Neural crest cell (in vitro differentiated cells): ENCODE measurements around the gene C7orf25. TPM values are rescaled to one million over a fixed set of nuclear protein-coding genes. Genes with fewer than 3 reads are reported as not detected.
A peak's percentile ranks its signal among the peaks of the same experiment; 100 is the strongest.

Experiments used
- DNase-seq: peaks from one replicate; pipeline ENCODE4 v3.0.0; 2021; ENCODE audit warnings: low read depth, mixed read lengths, low spot score
- H3K27ac Mint-ChIP-seq: one replicate; pipeline ENCODE4 v1.8.0; 2021; ENCODE audit warnings: mild to moderate bottlenecking, mixed read lengths; ENCODE audit not compliant: unreplicated experiment
- H3K27me3 Mint-ChIP-seq: 2 replicates; pipeline ENCODE4 v1.8.0; 2021; ENCODE audit warnings: low read depth, mild to moderate bottlenecking, mixed read lengths
- H3K36me3 Mint-ChIP-seq: 2 replicates; pipeline ENCODE4 v1.8.0; 2021; ENCODE audit warnings: low read depth, mild to moderate bottlenecking, mixed read lengths
- H3K4me1 Mint-ChIP-seq: 2 replicates; pipeline ENCODE4 v1.8.0; 2021; ENCODE audit warnings: mixed read lengths
- H3K4me3 Mint-ChIP-seq: one replicate; pipeline ENCODE4 v1.8.0; 2021; ENCODE audit warnings: mild to moderate bottlenecking, mixed read lengths
- H3K9me3 Mint-ChIP-seq: 2 replicates; pipeline ENCODE4 v1.8.0; 2021; ENCODE audit warnings: mixed read lengths
- total RNA-seq: library from RNA; stranded (reverse); gene quantifications from 2 replicates; pipeline ENCODE4 v1.2.1, GENCODE V29; 2021
- TF ChIP-seq, protein P1 (sequence below): fragments of 200-600 bp; sonication (generic); conservative IDR thresholded peaks from 2 replicates; pipeline ENCODE4 v1.5.0; 2021; ENCODE audit warnings: antibody characterized with exemption, mild to moderate bottlenecking

C7orf25 gene
- total RNA-seq, 1 donor from 2014 or later = 3.7 TPM

DNA sequence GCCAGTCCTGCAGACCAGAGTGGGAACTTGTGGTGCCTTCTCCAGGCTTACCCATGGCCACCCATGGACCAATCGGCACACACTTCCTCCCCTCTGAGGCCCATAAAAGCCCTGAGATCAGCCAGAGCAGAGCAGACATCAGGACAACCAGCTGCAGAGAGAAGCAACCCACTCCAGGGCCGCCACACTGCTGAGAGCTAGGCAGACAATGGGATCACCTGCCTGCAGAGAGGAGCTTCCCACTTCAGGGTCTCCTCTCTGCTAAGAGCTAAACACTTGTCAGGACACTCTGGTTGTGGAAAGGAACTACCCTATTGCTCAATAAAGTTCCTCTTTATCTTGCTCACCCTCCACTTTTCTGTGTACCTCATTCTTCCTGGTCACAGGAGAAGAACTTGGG, 34.0 kb downstream of the C7orf25 start:
- no peaks in the 10 kb centered on the region for H3K36me3 Mint-ChIP-seq
- H3K4me1 Mint-ChIP-seq = no peaks in the 10 kb centered on the region
- no peaks in the 10 kb centered on the region for H3K9me3 Mint-ChIP-seq
- TF ChIP-seq, protein P1, sequence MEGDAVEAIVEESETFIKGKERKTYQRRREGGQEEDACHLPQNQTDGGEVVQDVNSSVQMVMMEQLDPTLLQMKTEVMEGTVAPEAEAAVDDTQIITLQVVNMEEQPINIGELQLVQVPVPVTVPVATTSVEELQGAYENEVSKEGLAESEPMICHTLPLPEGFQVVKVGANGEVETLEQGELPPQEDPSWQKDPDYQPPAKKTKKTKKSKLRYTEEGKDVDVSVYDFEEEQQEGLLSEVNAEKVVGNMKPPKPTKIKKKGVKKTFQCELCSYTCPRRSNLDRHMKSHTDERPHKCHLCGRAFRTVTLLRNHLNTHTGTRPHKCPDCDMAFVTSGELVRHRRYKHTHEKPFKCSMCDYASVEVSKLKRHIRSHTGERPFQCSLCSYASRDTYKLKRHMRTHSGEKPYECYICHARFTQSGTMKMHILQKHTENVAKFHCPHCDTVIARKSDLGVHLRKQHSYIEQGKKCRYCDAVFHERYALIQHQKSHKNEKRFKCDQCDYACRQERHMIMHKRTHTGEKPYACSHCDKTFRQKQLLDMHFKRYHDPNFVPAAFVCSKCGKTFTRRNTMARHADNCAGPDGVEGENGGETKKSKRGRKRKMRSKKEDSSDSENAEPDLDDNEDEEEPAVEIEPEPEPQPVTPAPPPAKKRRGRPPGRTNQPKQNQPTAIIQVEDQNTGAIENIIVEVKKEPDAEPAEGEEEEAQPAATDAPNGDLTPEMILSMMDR = no peak
- H3K27ac Mint-ChIP-seq = no peak overlapping the region
- H3K4me3 Mint-ChIP-seq = no peak overlapping the region
- DNase-seq = no peak
- H3K27me3 Mint-ChIP-seq = no peaks in the 10 kb centered on the region

DNA sequence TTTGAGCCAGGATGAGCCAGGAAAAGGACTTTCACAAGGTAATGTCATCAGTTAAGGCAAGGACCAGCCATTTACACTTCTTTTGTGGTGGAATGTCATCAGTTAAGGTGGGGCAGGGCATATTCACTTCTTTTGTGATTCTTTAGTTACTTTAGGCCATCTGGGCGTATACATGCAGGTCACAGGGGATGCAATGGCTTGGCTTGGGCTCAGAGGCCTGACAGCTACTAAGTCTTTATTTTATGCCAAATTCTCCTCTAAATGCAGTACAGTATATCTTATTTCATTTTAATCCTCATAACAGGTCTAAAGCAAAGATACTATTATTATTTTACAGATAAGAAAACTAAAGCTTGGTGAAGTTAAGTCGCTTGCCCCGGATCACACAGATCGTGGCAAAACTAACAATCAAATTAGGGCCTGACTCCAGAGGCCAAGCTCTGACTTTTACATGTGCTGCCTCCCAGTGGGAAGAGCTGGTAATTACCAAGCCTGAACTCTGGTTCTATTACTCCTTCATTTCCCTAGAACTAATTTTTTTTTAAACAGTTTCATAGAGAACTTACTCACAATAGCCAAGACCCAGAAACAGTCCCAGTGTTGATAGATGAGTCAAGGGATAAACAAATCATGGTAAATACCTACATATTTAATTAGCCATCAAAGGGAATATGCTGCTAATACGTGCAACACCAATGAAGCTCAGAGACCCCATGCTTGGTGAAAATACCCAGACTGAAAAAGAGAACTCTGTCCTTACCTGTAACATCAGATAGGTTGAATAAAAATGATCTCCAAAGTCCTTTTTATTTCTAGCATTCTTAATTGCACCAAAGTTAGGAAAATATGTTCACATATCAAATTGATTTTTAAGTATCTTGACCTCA, 35.4 kb downstream of the C7orf25 start:
- Mint-ChIP-seq H3K27ac (no peak overlapping the region), H3K36me3 (no peaks in the 10 kb centered on the region), H3K27me3 (no peaks in the 10 kb centered on the region), H3K4me1 (no peaks in the 10 kb centered on the region), H3K9me3 (no peaks in the 10 kb centered on the region), H3K4me3 (no peak overlapping the region)
- peak; percentile 72 for DNase-seq
- TF ChIP-seq, protein P1 = peak; percentile 88

DNA sequence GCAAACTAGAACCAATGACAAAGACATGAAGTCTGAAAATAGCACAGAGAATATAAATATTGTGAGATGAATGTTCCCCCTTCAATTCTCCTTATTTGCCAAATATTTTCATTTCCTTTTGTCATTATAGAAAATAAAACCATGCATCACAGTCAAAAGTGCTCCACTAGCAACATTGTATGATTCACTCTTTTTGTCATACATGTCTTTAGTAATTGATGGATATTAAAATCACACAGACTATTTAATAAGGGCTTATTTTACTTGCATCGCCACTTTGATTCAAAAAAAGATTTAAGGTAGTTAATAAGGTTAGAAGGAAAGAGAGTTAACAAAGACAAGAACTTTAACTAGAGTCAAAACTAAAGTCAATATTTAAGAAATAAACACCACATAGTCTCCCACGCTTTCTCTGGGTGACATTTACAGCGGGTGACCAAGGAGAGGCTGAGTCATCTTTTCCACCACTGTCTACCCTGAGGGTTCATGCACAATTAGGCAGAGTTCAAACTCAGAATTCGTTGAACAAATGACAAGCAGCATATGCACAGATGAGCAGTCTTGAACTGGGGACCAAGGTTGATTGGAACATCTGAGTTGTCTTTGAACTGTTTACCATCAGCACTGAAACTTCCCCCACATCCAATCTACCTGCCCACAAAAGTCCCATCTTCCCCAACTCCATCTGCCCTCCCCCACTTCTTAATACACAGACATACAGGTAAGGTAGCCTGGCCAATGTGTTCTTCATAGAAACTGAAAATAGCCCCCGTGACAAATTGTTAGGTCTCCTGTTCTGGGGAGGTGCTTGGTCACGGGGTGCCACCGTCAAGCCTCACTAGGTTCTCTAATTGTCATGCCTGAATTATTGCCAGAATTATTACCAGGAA, 42.5 kb downstream of the C7orf25 start:
- Mint-ChIP-seq H3K36me3 (no peaks in the 10 kb centered on the region), H3K27ac (no peak overlapping the region), H3K9me3 (peaks cover 4% of the 10 kb centered on the region), H3K4me1 (peaks cover 5% of the 10 kb centered on the region), H3K27me3 (no peaks in the 10 kb centered on the region), H3K4me3 (no peak overlapping the region)
- TF ChIP-seq, protein P1 = no peak
- no peak for DNase-seq

DNA sequence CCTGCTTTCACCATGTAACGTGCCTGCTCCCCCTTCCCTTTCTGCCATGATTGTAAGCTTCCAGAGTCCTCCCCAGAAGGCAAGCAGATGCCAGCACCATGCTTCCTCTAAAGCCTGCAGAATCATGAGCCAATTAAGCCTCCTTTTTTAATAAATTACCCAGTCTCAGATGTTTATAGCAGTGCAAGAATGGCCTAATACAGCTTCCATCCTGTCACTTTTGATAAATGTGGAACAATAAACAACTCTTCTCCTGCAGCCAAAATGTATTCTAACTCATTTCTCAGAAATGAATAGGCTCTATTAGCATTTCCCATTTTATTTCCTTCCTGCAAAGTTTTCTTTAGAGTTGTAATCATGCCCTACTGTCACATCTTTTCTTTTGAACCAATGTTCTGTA, 43.4 kb downstream of the C7orf25 start:
- TF ChIP-seq, protein P1 = no peak
- Mint-ChIP-seq H3K4me3 (no peak overlapping the region), H3K4me1 (peaks cover 5% of the 10 kb centered on the region), H3K27ac (no peak overlapping the region), H3K9me3 (peaks cover 7% of the 10 kb centered on the region), H3K36me3 (peaks cover 4% of the 10 kb centered on the region), H3K27me3 (no peaks in the 10 kb centered on the region)
- DNase-seq = no peak

Other genes starting within 250 kb of the C7orf25 start
- 128 and 130 TPM in 2 replicates for gene PSMA2, start 20.1 kb upstream of the C7orf25 start, total RNA-seq
- gene MRPL32, start 20.3 kb upstream of the C7orf25 start, total RNA-seq = 50.1 and 52.6 TPM in 2 replicates
- 2.8 and 3.6 TPM in 2 replicates for gene HECW1, start 200.6 kb upstream of the C7orf25 start, total RNA-seq